GM18517 (cell line): ENCODE data around the gene MAP3K6.
"Not testable (repeated sequence)": the region's sequence is repeated elsewhere in the genome, so short reads cannot be mapped to it uniquely, and the experiment has no call there.

Experiments used
- ATAC-seq: cut with Tn5 transposase; IDR thresholded peaks from one replicate; pipeline ENCODE4 v1.9.1; 2021; ENCODE audit warnings: mild to moderate bottlenecking, moderate library complexity; ENCODE audit not compliant: unreplicated experiment

The MAP3K6 gene, protein sequence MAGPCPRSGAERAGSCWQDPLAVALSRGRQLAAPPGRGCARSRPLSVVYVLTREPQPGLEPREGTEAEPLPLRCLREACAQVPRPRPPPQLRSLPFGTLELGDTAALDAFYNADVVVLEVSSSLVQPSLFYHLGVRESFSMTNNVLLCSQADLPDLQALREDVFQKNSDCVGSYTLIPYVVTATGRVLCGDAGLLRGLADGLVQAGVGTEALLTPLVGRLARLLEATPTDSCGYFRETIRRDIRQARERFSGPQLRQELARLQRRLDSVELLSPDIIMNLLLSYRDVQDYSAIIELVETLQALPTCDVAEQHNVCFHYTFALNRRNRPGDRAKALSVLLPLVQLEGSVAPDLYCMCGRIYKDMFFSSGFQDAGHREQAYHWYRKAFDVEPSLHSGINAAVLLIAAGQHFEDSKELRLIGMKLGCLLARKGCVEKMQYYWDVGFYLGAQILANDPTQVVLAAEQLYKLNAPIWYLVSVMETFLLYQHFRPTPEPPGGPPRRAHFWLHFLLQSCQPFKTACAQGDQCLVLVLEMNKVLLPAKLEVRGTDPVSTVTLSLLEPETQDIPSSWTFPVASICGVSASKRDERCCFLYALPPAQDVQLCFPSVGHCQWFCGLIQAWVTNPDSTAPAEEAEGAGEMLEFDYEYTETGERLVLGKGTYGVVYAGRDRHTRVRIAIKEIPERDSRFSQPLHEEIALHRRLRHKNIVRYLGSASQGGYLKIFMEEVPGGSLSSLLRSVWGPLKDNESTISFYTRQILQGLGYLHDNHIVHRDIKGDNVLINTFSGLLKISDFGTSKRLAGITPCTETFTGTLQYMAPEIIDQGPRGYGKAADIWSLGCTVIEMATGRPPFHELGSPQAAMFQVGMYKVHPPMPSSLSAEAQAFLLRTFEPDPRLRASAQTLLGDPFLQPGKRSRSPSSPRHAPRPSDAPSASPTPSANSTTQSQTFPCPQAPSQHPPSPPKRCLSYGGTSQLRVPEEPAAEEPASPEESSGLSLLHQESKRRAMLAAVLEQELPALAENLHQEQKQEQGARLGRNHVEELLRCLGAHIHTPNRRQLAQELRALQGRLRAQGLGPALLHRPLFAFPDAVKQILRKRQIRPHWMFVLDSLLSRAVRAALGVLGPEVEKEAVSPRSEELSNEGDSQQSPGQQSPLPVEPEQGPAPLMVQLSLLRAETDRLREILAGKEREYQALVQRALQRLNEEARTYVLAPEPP (N-terminal part only)

DNA sequence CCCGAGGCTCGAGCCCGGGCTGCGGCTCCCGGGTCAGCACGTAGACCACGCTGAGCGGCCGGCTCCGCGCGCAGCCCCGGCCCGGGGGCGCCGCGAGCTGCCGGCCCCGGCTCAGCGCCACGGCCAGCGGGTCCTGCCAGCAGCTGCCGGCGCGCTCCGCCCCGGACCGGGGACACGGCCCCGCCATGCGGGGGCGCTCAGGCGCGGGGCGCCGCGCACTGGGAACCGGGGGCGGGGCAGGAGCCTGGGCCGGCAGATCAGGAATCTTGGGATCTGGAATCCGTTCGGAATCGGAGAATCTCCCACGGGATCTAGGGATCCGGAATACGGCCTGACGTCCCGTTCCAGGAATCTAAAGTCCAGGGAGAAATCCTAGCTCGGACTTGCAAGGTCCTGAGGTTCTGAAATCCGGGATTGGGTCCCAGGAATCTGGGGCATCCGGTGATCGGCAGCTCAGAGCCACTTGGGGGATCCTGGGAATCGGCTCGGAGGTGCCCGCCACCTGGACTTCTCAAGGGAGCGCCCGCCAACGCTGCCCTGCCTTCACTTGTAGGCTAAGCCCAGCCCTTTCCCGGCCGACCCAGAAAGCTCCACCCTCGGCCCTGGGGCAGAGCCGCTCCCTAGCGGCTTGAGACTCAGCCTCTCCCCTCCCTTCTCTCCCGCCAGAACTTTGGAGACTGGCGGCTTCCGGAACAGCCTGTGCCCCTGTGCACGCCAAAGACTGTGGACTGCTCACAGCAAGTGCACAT, at the start of gene MAP3K6:
MAP3K6 (minus strand) TSS at position 551 of the 749 bp plus-strand sequence; CDS start at position 187, 364 bp downstream.
- no peak for ATAC-seq

DNA sequence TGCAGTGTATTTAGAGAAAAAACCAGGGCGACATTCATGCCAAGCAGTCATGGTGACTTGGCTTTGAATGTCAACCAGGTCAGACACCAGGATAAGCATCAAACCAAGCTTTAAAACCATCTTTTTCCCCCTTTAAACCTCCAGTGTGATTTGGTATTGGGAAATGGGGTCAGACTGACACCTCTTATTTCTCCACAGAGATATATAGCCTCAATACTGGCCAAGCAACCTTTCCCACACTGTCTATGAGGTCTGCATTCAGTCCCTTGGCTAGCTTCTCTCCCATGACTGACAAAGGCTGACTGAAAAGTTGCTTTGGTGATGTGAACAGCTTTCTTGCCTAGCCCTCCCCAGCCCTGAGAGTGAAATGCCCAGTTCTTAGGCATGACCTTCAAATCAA, 47.3 kb upstream of the MAP3K6 start:
- ATAC-seq = no peak

DNA sequence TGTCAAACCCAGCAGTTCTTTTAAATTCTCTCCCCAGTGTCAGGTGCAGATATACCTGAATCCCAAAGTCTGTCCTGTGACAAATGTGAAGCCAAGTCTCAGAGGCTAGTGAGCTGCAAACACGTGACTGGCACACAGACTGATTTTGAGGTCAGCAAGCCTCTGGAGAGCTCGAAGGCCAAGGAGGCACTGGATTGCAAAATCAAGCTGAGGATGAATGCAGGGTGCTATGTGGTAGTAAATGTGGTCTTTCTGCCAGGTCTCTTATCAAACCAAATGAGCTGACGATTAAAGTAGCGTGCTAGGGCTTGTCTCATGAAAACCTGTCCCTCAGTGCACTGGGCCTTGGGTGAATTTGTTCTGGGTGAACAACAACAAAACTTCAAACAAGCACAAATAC, 46.2 kb upstream of the MAP3K6 start:
- ATAC-seq = no peak

- no peak for ATAC-seq
Observed at GRCh38 chr1:27412502-27412901, 45.7 kb upstream of the MAP3K6 start.

DNA sequence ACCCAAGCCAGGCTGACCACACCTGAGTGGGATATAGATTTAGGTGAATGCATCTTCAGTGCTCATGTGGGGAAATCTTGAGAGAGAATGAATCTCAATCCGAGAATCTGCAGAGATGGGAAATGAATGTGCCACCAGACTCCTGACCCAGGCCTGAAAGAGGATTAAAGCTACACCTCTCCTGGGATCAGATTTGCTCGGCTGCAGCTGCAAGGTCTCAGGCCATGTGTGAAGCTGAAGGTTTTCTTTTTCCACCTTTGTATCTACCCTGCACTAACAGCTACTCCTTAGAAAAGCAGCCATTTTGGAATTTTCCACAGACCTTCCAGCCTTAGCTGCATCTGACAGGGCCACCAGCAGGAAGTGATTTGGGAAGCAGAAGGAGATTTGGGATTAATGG, 43.9 kb upstream of the MAP3K6 start:
- no peak for ATAC-seq

DNA sequence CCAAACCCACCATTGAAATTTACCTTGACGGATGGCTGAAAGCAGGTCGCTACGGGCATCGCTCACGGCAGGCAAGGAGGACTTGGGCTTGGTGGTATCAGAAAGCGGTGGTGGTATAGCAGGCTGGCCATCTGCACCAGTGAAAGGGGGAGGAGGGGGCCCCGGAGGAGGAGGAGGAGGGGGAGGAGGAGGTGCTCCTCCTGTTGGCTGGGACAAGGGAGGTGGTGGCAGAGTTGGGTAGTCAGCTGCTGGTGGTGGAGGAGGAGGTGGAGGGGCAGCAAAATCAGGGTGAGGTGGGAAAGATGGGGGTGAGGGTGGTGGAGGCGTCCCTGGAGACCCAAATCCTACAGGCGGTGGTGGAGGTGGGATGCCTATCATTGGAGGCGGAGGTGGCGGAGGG, 42.9 kb upstream of the MAP3K6 start:
- no peak for ATAC-seq

GRCh38 chr1:27408151-27408550, 41.4 kb upstream of the MAP3K6 start:
- ATAC-seq = no peak

DNA sequence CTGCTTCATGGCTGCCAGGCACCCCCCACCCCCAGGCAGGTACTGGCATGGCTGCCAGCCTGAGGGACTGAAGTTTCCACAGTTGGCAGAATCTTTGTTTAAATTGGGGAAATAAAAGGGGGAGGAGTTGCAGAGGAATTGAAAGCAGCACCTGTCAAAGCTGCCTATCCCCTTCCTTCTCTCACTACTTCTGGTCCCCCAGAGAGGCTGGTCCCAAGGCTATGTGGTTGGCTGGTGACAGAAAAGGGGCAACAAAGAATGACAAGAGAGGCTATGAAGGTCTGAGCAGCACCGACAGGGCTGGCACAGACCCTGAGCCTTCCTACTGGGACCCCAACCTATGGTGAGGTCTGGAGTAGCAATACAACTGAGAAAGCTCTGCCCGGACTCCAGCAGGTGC, 40.0 kb upstream of the MAP3K6 start:
- ATAC-seq = not testable (repeated sequence)

- no peak for ATAC-seq
Observed at GRCh38 chr1:27406362-27406680, 39.6 kb upstream of the MAP3K6 start.

DNA sequence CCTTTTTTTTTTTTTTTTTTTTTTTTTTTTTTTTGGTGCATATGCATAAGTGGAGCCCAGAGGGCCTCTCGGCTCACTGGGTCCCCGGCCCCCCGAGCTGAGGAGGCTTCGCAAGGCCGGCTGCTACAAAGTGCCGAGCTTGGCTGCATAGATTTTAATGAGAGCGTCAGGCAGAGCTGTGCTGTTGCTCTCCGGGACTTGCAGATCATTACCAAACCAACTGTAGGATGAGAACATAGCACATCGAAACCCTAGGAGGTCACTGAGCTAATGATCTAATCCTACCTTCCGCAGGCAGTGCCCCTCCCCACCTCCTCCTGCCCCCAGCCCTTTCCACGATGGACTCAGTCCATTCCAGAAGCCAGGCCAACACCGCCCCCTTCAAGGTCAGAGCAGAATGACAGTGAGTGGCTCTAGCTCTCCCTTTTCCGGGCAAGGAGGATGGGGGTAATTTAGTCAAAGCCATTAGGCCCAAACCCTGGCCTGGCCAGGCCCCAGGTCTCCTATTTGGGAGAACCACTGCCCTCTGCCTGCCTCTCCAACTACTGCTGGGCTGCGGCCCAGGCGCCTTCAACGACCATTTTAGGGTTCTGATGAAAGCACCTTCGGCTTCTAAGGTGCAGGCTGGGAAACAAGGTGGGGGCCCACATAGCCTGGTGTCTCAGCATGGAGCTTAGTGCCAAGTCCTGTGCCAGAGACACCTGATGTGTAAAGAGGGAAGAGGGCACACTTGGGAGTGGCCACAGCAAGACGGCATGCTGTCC, 39.0 kb upstream of the MAP3K6 start:
- not testable (repeated sequence) for ATAC-seq

GRCh38 chr1:27405074-27405473, 38.3 kb upstream of the MAP3K6 start:
- ATAC-seq = no peak

GRCh38 chr1:27403931-27404330, 37.2 kb upstream of the MAP3K6 start:
- ATAC-seq = no peak

DNA sequence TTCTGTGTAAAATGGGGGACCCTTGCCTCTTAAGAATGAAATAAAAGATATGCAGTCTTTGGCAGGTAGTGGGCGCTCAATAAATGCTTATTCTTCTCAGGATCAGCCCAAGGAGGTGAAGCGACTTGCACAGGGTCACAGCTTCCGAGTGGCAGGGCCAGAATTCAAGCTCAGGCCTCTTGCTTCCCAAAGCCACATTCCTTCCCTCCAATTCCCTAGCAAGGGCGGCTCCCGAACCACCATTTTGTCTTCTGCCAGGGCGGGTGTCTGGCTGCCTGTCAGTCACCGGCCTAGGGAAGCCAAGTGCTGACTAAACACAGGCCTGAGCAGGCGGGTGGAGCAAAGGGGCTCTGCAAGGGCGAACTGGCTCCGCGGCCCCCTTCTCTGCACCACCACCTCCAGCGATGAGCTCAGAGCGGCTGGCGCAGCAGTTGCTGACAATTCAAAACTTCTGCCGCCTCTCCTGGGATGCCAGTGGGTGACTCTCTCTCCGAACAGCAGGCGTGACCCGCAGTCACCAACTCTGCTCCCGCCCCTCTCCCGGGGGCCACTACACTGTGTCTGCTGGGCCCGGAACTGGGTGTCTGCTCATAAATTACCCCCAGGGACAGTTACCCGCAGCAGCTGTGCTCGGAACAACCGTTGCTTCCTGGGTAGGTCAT, 36.4 kb upstream of the MAP3K6 start:
- no peak for ATAC-seq

GRCh38 chr1:27402349-27402754, 35.6 kb upstream of the MAP3K6 start:
- no peak for ATAC-seq

DNA sequence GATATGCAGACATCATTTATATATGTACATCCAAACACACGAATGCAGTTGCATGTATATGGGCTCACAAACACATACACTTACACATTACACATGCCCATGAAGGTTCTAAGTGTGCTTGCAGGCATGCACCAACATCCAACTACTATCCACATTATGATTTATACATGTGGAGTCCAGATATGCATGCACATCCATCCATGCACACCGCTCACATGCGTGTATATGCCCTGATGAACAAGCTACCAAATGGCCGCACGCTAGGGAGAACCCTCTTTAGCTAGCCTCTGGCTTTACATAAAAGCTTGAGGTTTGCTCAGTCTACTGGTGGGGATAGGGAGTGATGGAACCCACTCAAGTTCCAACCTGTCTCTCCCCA, 34.2 kb upstream of the MAP3K6 start:
- ATAC-seq = no peak

GRCh38 chr1:27400082-27400962, 33.6 kb upstream of the MAP3K6 start:
- ATAC-seq = no peak

GRCh38 chr1:27399251-27400025, 32.7 kb upstream of the MAP3K6 start:
- no peak for ATAC-seq
